Hepatocyte (in vitro differentiated cells): ENCODE data around the gene MINDY2.

Experiments used
- EZH2 ChIP-seq: fragments of 200-600 bp; sonication (generic); IDR thresholded peaks from 2 replicates; pipeline ENCODE4 v1.6.1; 2016; ENCODE audit warnings: antibody characterized with exemption, mild to moderate bottlenecking, borderline replicate concordance
- TF ChIP-seq, protein P1 (sequence below): fragments of 200-600 bp; sonication (generic); IDR thresholded peaks from 2 replicates; pipeline ENCODE4 v1.5.1; 2016; ENCODE audit warnings: antibody characterized with exemption, mild to moderate bottlenecking; ENCODE audit not compliant: poor library complexity

DNA sequence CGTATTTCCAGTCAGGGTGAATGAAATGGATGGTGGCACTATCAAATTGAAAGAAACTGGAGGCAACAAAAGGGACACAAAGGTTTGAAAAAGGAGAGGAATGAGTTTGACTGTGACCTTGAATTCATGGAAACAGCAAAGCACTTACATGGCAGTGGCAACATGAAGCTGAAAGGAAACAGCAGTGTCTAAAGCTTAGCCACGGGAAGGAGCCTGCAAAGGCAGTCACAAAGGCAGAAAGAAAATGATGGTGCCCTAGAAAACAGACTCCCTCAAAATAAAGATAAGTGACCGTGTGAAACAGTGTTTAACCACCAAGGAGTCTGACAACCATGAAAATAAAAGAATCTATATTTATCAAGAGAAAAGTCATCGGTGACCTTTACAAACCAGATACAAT lies 111.1 kb downstream of the MINDY2 start:
- TF ChIP-seq EZH2, result no peak
- TF ChIP-seq, protein P1, sequence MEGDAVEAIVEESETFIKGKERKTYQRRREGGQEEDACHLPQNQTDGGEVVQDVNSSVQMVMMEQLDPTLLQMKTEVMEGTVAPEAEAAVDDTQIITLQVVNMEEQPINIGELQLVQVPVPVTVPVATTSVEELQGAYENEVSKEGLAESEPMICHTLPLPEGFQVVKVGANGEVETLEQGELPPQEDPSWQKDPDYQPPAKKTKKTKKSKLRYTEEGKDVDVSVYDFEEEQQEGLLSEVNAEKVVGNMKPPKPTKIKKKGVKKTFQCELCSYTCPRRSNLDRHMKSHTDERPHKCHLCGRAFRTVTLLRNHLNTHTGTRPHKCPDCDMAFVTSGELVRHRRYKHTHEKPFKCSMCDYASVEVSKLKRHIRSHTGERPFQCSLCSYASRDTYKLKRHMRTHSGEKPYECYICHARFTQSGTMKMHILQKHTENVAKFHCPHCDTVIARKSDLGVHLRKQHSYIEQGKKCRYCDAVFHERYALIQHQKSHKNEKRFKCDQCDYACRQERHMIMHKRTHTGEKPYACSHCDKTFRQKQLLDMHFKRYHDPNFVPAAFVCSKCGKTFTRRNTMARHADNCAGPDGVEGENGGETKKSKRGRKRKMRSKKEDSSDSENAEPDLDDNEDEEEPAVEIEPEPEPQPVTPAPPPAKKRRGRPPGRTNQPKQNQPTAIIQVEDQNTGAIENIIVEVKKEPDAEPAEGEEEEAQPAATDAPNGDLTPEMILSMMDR, result no peak
